GM18520 (cell line): ENCODE measurements around the gene PLAGL1.

Experiments
- ATAC-seq: cut with Tn5 transposase; IDR thresholded peaks from one replicate; pipeline ENCODE4 v1.9.1; 2021; ENCODE audit not compliant: unreplicated experiment

The PLAGL1 gene

GRCh38 chr6:143966312-143966711 is 41.7 kb downstream of the PLAGL1 start:
- no peak for ATAC-seq

- no peak for ATAC-seq
Observed at GRCh38 chr6:143965503-143966171, 42.4 kb downstream of the PLAGL1 start.

- no peak for ATAC-seq
Observed at GRCh38 chr6:143964674-143965081, 43.4 kb downstream of the PLAGL1 start.

DNA sequence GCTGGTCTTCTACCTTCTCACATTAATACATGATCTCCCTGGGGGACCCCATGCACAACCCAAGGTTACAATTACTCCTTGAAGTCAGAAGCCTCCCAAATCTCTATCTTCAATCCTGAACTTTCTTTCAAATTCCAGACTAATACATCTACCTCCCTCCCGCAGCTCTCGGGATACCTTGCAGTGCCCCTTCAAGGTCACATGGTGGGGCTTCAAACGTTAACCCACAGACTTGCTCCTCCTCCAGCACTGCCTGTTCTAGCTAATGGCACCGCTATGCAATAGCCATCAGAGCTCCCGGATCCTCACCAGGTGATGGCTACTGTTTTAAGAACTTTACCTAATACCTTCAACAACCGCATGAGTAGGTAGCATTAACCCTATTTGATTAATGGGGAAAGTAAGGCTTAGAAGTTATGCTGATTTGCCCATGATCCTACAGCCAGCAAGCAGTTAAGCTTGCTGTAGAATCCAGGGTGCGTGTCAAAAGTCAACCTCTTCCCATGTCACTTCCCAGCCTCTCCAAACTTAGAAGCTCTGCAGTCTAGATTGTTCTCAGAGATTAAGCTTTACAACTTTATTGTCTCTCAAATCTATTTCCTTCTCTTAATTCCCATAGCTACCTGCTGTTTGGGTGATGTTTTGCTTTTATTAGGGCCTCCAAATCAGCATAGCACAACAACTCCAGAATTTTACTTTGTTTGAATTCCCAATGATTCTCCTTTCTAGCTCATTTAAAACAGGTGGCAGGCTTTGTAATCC is 44.7 kb downstream of the PLAGL1 start:
- no peak for ATAC-seq

- no peak for ATAC-seq
Observed at GRCh38 chr6:143961886-143962878, 45.9 kb downstream of the PLAGL1 start.

- no peak for ATAC-seq
Observed at GRCh38 chr6:143961066-143961465, 47.0 kb downstream of the PLAGL1 start.

DNA sequence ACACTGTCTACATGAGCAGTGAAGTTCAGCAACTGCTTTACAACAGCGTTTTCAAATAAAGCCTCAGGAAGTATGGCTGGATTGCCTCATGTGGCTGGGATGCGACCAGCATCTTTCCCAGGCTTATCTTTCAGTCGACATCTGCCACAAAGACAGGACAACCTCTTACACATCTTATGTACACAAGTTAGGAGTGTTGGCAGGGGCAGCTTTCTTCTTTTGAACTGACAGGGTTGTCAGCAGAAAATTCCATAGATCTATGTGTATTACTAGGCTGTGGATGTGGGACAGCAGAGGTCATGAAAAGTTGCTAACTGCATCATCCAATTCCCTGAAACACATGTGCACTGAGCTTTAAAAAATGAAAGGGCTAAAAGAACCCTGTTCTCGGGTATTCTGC is 48.1 kb downstream of the PLAGL1 start:
- no peak for ATAC-seq

DNA sequence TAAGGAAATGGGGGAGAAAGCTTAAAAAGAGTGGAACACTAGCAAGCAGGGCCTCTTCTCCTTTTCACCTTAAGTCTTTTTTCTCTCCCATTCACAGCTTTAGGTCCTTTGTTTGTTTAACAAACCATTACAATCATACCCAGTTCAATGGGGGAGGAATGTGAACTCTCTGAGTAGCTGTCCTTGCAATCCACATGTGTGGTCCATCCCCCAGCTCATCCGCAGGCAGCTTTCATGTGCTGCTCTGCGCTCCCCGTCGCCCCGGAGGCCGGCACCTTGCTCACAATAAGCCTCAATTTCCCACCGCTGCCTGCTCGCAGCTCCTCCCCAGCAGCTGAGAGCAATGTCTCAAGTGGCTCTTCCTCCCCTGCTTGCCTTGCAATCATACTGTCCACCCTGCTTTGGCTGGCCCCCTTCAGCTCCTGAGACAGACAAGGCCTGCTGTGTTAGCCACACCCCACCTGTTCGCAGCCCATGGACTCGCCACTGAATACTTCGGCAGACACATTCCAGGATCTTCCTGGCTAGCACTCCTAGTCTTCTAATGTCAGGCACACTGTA is 49.1 kb downstream of the PLAGL1 start:
- no peak for ATAC-seq

GRCh38 chr6:143957679-143958274 is 50.3 kb downstream of the PLAGL1 start:
- no peak for ATAC-seq

- no peak for ATAC-seq
Observed at GRCh38 chr6:143955971-143956370, 52.1 kb downstream of the PLAGL1 start.

DNA sequence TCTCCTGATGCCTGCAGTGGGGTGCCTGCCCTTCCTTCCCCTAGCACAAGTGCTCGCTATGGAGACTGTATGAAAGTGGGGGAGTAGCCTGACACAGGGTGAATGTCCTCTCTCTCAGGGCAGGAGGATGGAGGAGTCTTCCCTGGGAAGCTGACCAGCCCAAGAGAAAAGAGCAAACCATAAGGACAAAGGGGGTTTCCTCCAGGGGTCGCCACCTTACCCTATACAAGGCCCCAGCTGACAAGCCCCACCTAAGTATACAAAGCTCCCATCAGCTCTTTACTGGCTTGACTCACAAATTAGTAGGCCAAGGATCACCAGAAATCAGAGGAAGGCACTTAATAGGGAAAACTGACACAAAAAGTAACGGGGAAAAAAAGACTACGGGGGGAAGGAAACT is 54.1 kb downstream of the PLAGL1 start:
- ATAC-seq: no peak

DNA sequence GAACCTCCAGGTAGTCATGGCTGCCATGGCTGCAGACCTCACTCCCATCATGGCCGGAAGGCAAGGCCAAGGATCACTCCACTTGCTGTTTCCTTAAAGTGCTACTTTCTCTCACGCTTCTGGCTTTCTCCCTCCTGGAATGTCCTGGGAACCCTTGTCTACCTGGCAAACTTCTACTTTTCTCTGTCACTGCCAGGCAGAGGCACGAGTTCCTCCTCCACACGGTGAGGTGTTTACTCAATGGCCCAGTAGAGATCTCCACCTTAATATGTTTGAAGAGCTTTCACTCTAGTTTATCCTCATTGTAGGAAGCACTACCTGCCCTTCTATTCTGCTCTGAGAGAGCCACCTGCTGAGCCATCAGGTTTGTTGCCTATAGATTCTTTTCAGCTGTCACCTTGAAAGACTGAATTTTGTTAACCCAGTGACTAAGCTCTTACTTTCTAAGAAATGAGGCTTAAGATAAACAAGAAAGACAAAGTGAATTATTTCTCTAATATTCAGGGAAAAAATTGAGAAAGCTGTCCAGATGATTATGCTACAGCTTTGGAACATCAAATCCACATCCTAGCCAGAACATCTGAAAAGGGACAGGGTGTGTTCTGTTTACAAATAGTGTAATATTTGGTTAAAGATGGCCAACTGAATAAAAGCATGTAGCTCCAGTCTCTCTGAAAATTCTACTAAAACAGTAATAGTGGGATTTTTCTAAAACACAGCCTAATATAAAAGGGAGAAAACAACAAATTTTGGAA is 54.9 kb downstream of the PLAGL1 start:
- no peak for ATAC-seq

- ATAC-seq: no peak
Observed at GRCh38 chr6:143952060-143952778, 55.8 kb downstream of the PLAGL1 start.

DNA sequence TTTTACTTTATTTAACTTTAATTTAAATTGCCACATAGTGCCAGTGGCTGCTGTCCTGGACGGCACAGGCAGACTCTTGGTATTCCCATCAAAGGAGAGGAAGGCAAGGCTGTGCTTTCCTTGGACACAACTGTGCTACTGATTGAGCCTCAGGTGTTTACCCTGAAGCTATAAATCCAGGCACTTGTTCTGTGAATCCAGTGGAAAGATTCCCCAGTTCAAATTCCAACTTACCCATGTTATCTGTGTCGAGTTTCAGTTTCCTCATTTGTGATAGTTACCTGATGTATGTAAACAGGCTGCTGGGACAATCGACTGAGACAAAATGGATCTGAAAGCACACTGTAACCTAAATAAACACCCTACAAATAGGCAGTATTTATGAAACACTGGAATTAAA is 57.2 kb downstream of the PLAGL1 start:
- no peak for ATAC-seq

- ATAC-seq: no peak
Observed at GRCh38 chr6:143949962-143950361, 58.1 kb downstream of the PLAGL1 start.

GRCh38 chr6:143949535-143949934 is 58.5 kb downstream of the PLAGL1 start:
- ATAC-seq: no peak

GRCh38 chr6:143948208-143948607 is 59.9 kb downstream of the PLAGL1 start:
- ATAC-seq: no peak

DNA sequence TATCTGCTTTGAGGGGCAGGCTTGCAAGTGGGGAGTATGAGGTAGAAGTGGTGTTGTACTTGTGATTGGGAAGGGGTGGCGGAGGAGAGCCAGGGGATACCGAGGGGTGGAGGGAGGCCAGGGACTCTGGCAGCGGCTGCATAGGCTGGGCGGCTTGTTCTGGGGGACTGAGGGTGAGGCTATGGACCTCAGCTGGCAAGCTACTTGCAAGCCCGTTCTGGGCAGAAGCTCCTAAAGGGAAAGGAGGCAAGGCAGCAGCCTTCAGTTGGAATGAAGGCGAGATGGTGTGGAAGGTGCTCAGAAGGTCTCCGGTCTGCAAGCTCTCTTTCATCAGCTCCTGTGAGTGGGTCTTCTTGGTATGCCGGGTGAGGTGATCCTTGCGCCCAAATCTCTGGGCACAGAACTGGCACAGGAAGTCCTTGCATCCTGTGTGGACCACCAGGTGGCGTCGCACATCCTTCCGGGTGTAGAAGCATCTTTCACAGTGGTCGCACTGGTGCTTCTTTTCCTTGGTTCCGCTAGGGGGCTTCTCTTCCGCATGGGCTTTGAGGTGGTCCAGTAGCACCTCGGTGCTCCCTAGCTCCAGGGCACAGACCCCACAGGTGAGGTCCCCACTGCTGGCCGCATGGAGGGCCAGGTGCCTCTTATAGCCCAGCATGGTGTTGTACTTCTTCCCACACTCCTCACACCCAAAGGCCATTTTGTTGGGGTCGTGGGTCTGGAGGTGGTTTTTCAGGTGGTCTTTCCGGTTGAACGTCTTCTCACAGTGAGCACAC is 66.0 kb downstream of the PLAGL1 start:
- ATAC-seq: no peak
